CD4-positive, alpha-beta T cell (primary cell): ENCODE data around the gene SCAMP4. TPM values are rescaled to one million over a fixed set of nuclear protein-coding genes. Genes with fewer than 3 reads are reported as not detected.

Experiments used
- ATAC-seq: fragments of 200-7000 bp; cut with Tn5 transposase; one replicate; pipeline ENCODE4 v1.10.0; 2022; ENCODE audit warnings: mild to moderate bottlenecking; ENCODE audit not compliant: poor library complexity
- CTCF ChIA-PET: fragments of 350-600 bp; sonication (Branson Sonifier 250); formaldehyde crosslinking; loops from one replicate; lab custom pipeline; 2021; ENCODE audit warnings: antibody characterized with exemption, inconsistent platforms; lab: Charles Lee
- POLR2A ChIA-PET: fragments of 350-600 bp; sonication (Branson Sonifier 250); formaldehyde crosslinking; loops from one replicate; lab custom pipeline; 2021; ENCODE audit warnings: antibody characterized with exemption, inconsistent platforms; lab: Charles Lee
- DNase-seq, 14 experiments: peaks; one replicate each; pipeline ENCODE4 v3.0.0-alpha.2; 2013 to 2020; ENCODE audit warnings: mixed read lengths in 2 of 14
- H3K27ac ChIP-seq, 2 donors: one replicate each; pipeline versions ENCODE4 v1.5.1 to v1.7.0; 2013; ENCODE audit warnings: low read length in 2 of 2, low read depth in 1 of 2, mild to moderate bottlenecking in 1 of 2
- H3K27me3 ChIP-seq, 2 experiments: 1 replicate in 1 of 2; 2 replicates in 1 of 2; pipeline versions ENCODE4 v1.6.1 to v1.7.0; 2013; ENCODE audit warnings: low read length in 2 of 2, control low read depth in 1 of 2, mild to moderate bottlenecking in 1 of 2, moderate library complexity in 1 of 2; ENCODE audit not compliant: insufficient read depth in 2 of 2, control insufficient read depth in 1 of 2
- H3K36me3 ChIP-seq: one replicate; pipeline ENCODE4 v1.6.1; 2013; ENCODE audit warnings: low read length, control low read depth; ENCODE audit not compliant: insufficient read depth
- H3K4me1 ChIP-seq: one replicate; pipeline ENCODE4 v1.6.1; 2013; ENCODE audit warnings: low read length, control low read depth; ENCODE audit not compliant: insufficient read depth
- H3K4me3 ChIP-seq: one replicate; pipeline ENCODE4 v1.5.1; 2013; ENCODE audit warnings: mild to moderate bottlenecking, low read length, moderate library complexity
- H3K9me3 ChIP-seq, 2 experiments: 1 replicate in 1 of 2; 2 replicates in 1 of 2; pipeline versions ENCODE4 v1.6.1 to v1.7.0; 2013; ENCODE audit warnings: low read length in 2 of 2, mild to moderate bottlenecking in 2 of 2, control low read depth in 1 of 2, moderate library complexity in 1 of 2; ENCODE audit not compliant: control insufficient read depth in 1 of 2, insufficient read depth in 1 of 2
- H3K27ac Mint-ChIP-seq: one replicate; pipeline ENCODE4 v1.8.0; 2020; ENCODE audit warnings: mixed read lengths
- H3K27me3 Mint-ChIP-seq: one replicate; pipeline ENCODE4 v1.8.0; 2021; ENCODE audit warnings: mixed read lengths
- H3K36me3 Mint-ChIP-seq: one replicate; pipeline ENCODE4 v1.8.0; 2021; ENCODE audit warnings: low read depth, mixed read lengths
- H3K4me1 Mint-ChIP-seq: one replicate; pipeline ENCODE4 v1.8.0; 2021; ENCODE audit warnings: low read depth, mixed read lengths
- H3K4me3 Mint-ChIP-seq: one replicate; pipeline ENCODE4 v1.8.0; 2020; ENCODE audit warnings: mild to moderate bottlenecking, mixed read lengths
- H3K9me3 Mint-ChIP-seq: one replicate; pipeline ENCODE4 v1.8.0; 2020; ENCODE audit warnings: mixed read lengths
- intact Hi-C, 2 experiments: fragments of 100-400 bp; cut with DNase I in 1 of 2; cut with micrococcal nuclease in 1 of 2; formaldehyde crosslinking; loops; one replicate each; pipeline versions ENCODE4 v1.15.1 to v1.9.0; 2023 to 2025; cut with DNase I, micrococcal nuclease
- total RNA-seq, 174 experiments: library from RNA in 2 of 174; stranded (reverse) in 2 of 174; gene quantifications; one replicate each; pipeline ENCODE4 v1.2.3 and lab custom pipeline; 2021 to 2026
- TF ChIP-seq, protein P1 (sequence below): fragments of 200-600 bp; IDR thresholded peaks from one replicate; pipeline ENCODE4 v1.8.0; 2022; ENCODE audit warnings: antibody characterized with exemption, mild to moderate bottlenecking

Gene SCAMP4
- total RNA-seq, 2 experiments from 2014 or later, result 12.7 to 15.4 TPM

DNA sequence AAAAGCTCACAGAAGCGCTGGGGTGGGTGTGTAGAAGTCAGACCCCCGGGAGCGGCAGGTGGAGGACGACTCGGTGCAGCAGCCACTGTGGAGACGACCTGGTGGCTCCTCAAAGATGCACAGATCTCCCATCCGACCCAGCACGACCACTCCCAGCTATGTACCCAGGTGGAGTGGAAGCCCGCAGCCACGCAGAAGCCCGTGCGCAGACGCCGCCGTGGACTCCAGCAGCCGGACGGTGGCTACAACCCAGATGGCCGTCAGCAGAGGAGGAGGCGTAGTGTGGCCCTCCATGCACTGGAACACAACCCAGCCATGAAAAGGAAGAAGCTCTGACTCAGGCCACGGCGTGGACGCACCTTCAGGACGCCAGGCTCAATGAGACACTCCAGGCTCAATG lies 57.5 kb downstream of the SCAMP4 start:
- CTCF ChIA-PET, result no interaction called here

DNA sequence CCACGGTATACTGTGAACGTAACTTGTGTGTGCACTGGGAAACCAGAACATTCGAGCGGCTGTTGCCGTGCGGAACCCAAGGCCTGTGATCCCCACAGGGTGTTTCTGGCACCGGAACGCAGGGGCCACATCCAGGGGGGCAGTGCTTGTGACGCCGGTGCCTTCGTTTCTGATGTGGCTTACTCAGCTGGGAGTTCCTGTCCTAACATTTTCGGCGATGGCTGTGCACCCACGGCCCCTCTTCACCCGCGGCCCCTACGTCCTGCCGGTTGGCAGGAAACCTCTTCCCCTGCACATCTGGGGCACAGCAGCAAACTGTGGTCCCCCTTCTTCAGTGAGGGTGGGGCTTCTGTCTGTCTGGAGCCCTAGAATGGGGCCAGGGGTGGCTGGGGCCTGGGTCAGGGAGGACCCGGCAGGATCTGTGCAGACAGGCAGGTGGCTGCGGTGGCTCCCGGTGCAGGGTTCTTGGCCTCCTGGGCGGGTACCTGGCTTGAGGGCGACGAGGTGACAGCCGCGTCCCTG lies 61.9 kb downstream of the SCAMP4 start:
- Mint-ChIP-seq H3K27me3 (no peaks in the 10 kb centered on the region), H3K36me3 (peaks cover 20% of the 10 kb centered on the region), H3K4me3 (peak overlapping the region; percentile 65), H3K9me3 (no peaks in the 10 kb centered on the region), H3K4me1 (peaks cover 17% of the 10 kb centered on the region), H3K27ac (peak overlapping the region; percentile 79)
- TF ChIP-seq, protein P1, sequence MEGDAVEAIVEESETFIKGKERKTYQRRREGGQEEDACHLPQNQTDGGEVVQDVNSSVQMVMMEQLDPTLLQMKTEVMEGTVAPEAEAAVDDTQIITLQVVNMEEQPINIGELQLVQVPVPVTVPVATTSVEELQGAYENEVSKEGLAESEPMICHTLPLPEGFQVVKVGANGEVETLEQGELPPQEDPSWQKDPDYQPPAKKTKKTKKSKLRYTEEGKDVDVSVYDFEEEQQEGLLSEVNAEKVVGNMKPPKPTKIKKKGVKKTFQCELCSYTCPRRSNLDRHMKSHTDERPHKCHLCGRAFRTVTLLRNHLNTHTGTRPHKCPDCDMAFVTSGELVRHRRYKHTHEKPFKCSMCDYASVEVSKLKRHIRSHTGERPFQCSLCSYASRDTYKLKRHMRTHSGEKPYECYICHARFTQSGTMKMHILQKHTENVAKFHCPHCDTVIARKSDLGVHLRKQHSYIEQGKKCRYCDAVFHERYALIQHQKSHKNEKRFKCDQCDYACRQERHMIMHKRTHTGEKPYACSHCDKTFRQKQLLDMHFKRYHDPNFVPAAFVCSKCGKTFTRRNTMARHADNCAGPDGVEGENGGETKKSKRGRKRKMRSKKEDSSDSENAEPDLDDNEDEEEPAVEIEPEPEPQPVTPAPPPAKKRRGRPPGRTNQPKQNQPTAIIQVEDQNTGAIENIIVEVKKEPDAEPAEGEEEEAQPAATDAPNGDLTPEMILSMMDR, result no peak
- H3K4me3 ChIP-seq, result peak overlapping the region; percentile 14
- ATAC-seq, result peak; percentile 59
- H3K27me3 ChIP-seq, result no peaks in the 10 kb centered on the region
- intact Hi-C loops, result no loop called here
- ChIA-PET POLR2A (interaction anchor here (1.0 kb wide), 1 partner anchor 25 kb away, joined by 5 read pairs; no protein-coding TSS in a partner anchor), CTCF (no interaction called here)
- H3K4me1 ChIP-seq, result peaks cover 31% of the 10 kb centered on the region
- H3K27ac ChIP-seq, result peak overlapping the region in 1 of 2 donors; percentile 23
- peaks cover 43% of the 10 kb centered on the region for H3K36me3 ChIP-seq
- no peaks in the 10 kb centered on the region for H3K9me3 ChIP-seq
- peak in 9 of 14 experiments; percentile 6 to 63 (median 35) for DNase-seq

More for the DNA sequence above, 57.5 kb downstream of the SCAMP4 start:
- no peaks in the 10 kb centered on the region for H3K9me3 Mint-ChIP-seq
- DNase-seq (no peak), ATAC-seq (no peak)
- no peaks in the 10 kb centered on the region for H3K27me3 Mint-ChIP-seq
- no peak overlapping the region for H3K4me3 Mint-ChIP-seq
- Histone ChIP-seq H3K4me1 (peaks cover 27% of the 10 kb centered on the region), H3K27ac (no peak overlapping the region), H3K9me3 (no peaks in the 10 kb centered on the region), H3K4me3 (no peak overlapping the region), H3K27me3 (no peaks in the 10 kb centered on the region), H3K36me3 (peaks cover 26% of the 10 kb centered on the region)
- H3K36me3 Mint-ChIP-seq, result peaks cover 27% of the 10 kb centered on the region
- peaks cover 29% of the 10 kb centered on the region for H3K4me1 Mint-ChIP-seq
- no peak overlapping the region for H3K27ac Mint-ChIP-seq
- intact Hi-C loops, result loop anchor here in 1 of 2 experiments (5.0 kb wide), 1 partner anchor 35 kb away; no protein-coding TSS in a partner anchor
- POLR2A ChIA-PET, result no interaction called here
- TF ChIP-seq, protein P1, result no peak

DNA sequence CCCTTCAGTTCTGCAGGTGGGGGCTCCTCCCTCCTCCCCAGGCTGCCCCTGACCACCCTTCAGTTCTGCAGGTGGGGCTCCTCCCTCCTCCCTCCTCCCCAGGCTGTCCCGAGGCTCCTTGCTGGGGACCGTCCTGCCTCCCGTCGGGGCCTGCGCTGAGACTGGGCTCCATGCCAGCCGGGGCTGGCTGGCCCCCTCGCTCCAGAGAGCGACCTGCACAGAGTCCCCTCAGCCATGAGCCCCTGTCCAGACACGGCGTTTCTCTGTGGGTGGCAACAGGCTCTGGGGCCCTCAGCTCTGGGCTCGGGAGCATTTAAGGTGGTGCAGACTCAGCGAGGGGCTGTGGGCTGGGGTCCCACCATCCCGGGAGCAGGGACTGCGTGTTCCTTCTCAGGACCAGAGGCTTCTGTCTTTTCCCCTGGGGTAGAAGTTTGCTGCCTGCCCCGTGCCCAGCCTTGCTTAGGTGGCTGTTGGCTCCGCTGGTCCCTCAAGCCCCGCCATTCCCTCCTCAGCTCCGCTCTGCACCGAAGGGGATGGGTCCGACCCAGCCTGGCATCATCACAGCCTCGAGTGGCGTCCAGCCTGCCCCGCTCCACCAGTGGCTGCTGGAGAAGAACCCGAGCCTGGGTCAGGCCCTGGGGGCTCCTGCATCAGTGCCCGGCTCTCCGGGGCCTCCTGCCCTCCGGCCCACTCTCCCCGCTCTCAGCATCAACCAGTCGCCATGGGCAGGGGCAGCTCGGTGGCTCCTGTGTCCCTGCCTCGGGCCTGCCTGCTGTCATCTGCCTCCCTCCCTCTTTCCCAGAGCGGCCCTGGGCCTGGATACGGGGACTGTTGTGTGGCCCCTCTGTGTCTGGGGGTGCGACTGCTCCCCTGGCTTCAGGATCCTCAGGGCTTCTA lies 63.3 kb downstream of the SCAMP4 start:
- no peak for ATAC-seq
- TF ChIP-seq, protein P1, result no peak
- Mint-ChIP-seq H3K27me3 (no peaks in the 10 kb centered on the region), H3K4me3 (no peak overlapping the region), H3K36me3 (peaks cover 23% of the 10 kb centered on the region), H3K9me3 (no peaks in the 10 kb centered on the region), H3K27ac (no peak overlapping the region), H3K4me1 (peaks cover 20% of the 10 kb centered on the region)
- CTCF ChIA-PET, result no interaction called here
- Histone ChIP-seq H3K27ac (no peak overlapping the region), H3K36me3 (peaks cover 36% of the 10 kb centered on the region), H3K9me3 (no peaks in the 10 kb centered on the region), H3K27me3 (no peaks in the 10 kb centered on the region), H3K4me3 (no peak overlapping the region), H3K4me1 (peaks cover 31% of the 10 kb centered on the region)
- POLR2A ChIA-PET, result no interaction called here
- intact Hi-C loops, result no loop called here
- DNase-seq, result no peak
